Keratinocyte (primary cell): ENCODE results near the gene CREB1. TPM values are rescaled to one million over a fixed set of nuclear protein-coding genes. Genes with fewer than 3 reads are reported as not detected.
A peak's percentile ranks its signal among the peaks of the same experiment; 100 is the strongest.

Source experiments
- DNase-seq: peaks from one replicate; pipeline ENCODE4 v3.0.0-alpha.2; 2011; ENCODE audit warnings: low read depth, missing footprints, low spot score
- FAIRE-seq: peaks from 2 replicates; lab custom pipeline; 2011; peaks lifted over from hg19 to GRCh38; lab: Jason Lieb, UNC
- H2AFZ ChIP-seq: 2 replicates; pipeline ENCODE4 v1.6.0; 2012; ENCODE audit warnings: low read length, control low read depth, inconsistent platforms; ENCODE audit not compliant: control insufficient read depth
- H3K27ac ChIP-seq: 2 replicates; pipeline ENCODE4 v1.5.1; 2011; ENCODE audit warnings: low read length; ENCODE audit not compliant: control insufficient read depth, insufficient read depth
- H3K27me3 ChIP-seq: 3 replicates; pipeline ENCODE4 v1.6.0; 2011; ENCODE audit warnings: low read length; ENCODE audit not compliant: control insufficient read depth, insufficient read depth; ENCODE audit errors: extremely low read depth
- H3K36me3 ChIP-seq, 2 experiments: 2 replicates in 1 of 2; 3 replicates in 1 of 2; pipeline ENCODE4 v1.5.1; 2011; ENCODE audit warnings: low read length in 2 of 2, mild to moderate bottlenecking in 1 of 2; ENCODE audit not compliant: control insufficient read depth in 2 of 2, insufficient read depth in 2 of 2; ENCODE audit errors: extremely low read depth in 1 of 2
- H3K4me1 ChIP-seq: 3 replicates; pipeline ENCODE4 v1.5.1; 2011; ENCODE audit warnings: low read length; ENCODE audit not compliant: control insufficient read depth, insufficient read depth; ENCODE audit errors: extremely low read depth
- H3K4me2 ChIP-seq: 3 replicates; pipeline ENCODE4 v1.6.0; 2011; ENCODE audit warnings: low read depth, low read length; ENCODE audit not compliant: control insufficient read depth, insufficient read depth; ENCODE audit errors: extremely low read depth
- H3K4me3 ChIP-seq, 3 experiments: fragments of 200-600 bp in 1 of 3; sonication (generic) in 1 of 3; 2 replicates in 2 of 3; 3 replicates in 1 of 3; pipeline ENCODE4 v1.5.1; 2011 to 2016; ENCODE audit warnings: low read length in 3 of 3, mild to moderate bottlenecking in 3 of 3, control low read depth in 2 of 3, inconsistent platforms in 1 of 3, low read depth in 1 of 3, mixed read lengths in 1 of 3, mixed run types in 1 of 3, moderate library complexity in 1 of 3; ENCODE audit not compliant: control insufficient read depth in 2 of 3, insufficient read depth in 2 of 3; ENCODE audit errors: extremely low read depth in 1 of 3
- H3K79me2 ChIP-seq: 2 replicates; pipeline ENCODE4 v1.6.0; 2012; ENCODE audit warnings: low read length; ENCODE audit not compliant: control insufficient read depth, insufficient read depth
- H3K9ac ChIP-seq: 3 replicates; pipeline ENCODE4 v1.6.0; 2011; ENCODE audit warnings: low read length; ENCODE audit not compliant: control insufficient read depth, insufficient read depth; ENCODE audit errors: extremely low read depth
- H3K9me1 ChIP-seq: 3 replicates; pipeline ENCODE4 v1.6.0; 2011; ENCODE audit warnings: low read length; ENCODE audit not compliant: control insufficient read depth, insufficient read depth; ENCODE audit errors: extremely low read depth
- H3K9me3 ChIP-seq: 2 replicates; pipeline ENCODE4 v1.5.1; 2012; ENCODE audit warnings: low read depth, low read length; ENCODE audit not compliant: control insufficient read depth
- H4K20me1 ChIP-seq: 3 replicates; pipeline ENCODE4 v1.6.0; 2011; ENCODE audit warnings: low read length; ENCODE audit not compliant: control insufficient read depth, insufficient read depth; ENCODE audit errors: extremely low read depth
- EZH2 ChIP-seq: IDR thresholded peaks from one replicate; pipeline ENCODE4 v1.6.1; 2012; ENCODE audit warnings: inconsistent platforms, mild to moderate bottlenecking, low read length, moderate library complexity
- dilution Hi-C: fragments of 300-500 bp; cut with MboI; formaldehyde crosslinking; loops from one replicate; pipeline ENCODE4 v1.7.0; 2020; ENCODE audit warnings: low sequenced_read_pairs; ENCODE audit not compliant: extremely low pct_ligation_motif_present
- polyA plus RNA-seq, 5 experiments: library from polyadenylated mRNA; depleted of rRNA in 3 of 5; stranded (reverse) in 3 of 5; stranded (forward) in 1 of 5; unstranded in 1 of 5; fragments of >200 nt; gene quantifications; 1 replicate in 1 of 5; 2 replicates in 3 of 5; 3 replicates in 1 of 5; pipeline versions ENCODE4 v1.2.1 to v1.2.3, GENCODE V29; 2011 to 2012; ENCODE audit warnings: missing spikeins in 2 of 5, low read depth in 1 of 5, low replicate concordance in 1 of 5
- TF ChIP-seq, protein P1 (sequence below), 3 experiments: IDR thresholded peaks in 1 of 3; conservative IDR thresholded peaks in 1 of 3; optimal IDR thresholded peaks in 1 of 3; 2 replicates in 2 of 3; 3 replicates in 1 of 3; pipeline versions ENCODE3 to v1.5.1; 2011; ENCODE audit warnings: low read length in 3 of 3, mild to moderate bottlenecking in 3 of 3, moderate library complexity in 2 of 3, control low read depth in 1 of 3, inconsistent platforms in 1 of 3; ENCODE audit not compliant: insufficient read depth in 2 of 3; ENCODE audit errors: extremely low read depth in 1 of 3

The CREB1 gene
- polyA plus RNA-seq, 1 donor (not counting 4 experiments of a cell fraction or from before 2014, with no cell fraction given), result 38.9 TPM

DNA sequence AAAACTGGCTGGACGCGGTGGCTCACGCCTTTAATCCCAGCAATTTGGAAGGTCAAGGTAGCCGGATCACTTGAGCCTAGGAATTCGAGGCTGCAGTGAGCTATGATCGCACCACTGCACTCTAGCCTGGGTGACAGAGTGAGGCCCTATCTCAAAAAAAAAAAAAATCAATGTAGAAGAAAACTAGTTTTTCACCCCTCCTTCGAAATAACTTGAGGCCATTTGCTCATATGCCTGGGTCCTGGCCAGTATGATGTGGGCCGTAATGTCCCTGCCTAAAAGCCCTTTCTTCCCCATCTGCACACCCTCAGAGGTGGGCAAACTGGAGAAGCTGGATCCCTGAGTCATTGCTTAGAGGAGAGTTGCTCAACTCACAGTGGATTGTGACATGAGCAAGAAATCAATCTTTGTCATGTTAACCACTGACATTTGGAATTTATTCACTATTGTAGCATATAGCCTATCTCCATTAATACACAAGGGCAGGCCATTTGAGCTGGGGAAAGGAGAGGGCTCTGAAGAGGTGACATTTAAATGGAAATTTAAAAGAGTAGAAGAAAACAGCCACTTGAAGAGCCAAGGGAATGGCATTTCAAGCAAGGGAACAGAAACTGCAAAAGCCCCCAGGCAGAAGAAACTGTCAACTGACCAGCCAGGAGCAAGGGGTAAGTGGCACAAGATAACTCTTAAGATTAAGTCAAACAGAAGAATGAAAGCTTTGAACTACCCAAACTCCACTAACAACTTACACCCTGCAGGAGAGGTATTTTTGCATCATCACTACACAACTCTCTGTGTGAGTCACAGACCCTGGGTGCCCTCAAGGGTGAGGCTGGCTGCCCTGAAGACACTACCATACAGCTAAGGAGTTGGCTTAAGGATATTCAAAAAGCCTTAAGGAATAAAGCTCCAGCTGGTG lies 103.1 kb downstream of the CREB1 start:
- Histone ChIP-seq H3K4me1 (peaks cover 27% of the 10 kb centered on the region), H3K9me3 (no peaks in the 10 kb centered on the region), H3K27ac (peak overlapping the region; percentile 59), H2AFZ (no peak overlapping the region), H3K9me1 (no peaks in the 10 kb centered on the region), H3K4me3 (no peak overlapping the region), H3K36me3 (no peaks in the 10 kb centered on the region), H3K27me3 (no peaks in the 10 kb centered on the region), H3K9ac (no peak overlapping the region), H3K4me2 (peak overlapping the region; percentile 62), H3K79me2 (no peaks in the 10 kb centered on the region), H4K20me1 (no peaks in the 10 kb centered on the region)
- TF ChIP-seq, protein P1, sequence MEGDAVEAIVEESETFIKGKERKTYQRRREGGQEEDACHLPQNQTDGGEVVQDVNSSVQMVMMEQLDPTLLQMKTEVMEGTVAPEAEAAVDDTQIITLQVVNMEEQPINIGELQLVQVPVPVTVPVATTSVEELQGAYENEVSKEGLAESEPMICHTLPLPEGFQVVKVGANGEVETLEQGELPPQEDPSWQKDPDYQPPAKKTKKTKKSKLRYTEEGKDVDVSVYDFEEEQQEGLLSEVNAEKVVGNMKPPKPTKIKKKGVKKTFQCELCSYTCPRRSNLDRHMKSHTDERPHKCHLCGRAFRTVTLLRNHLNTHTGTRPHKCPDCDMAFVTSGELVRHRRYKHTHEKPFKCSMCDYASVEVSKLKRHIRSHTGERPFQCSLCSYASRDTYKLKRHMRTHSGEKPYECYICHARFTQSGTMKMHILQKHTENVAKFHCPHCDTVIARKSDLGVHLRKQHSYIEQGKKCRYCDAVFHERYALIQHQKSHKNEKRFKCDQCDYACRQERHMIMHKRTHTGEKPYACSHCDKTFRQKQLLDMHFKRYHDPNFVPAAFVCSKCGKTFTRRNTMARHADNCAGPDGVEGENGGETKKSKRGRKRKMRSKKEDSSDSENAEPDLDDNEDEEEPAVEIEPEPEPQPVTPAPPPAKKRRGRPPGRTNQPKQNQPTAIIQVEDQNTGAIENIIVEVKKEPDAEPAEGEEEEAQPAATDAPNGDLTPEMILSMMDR (optimal IDR thresholded peaks at IDR 0.05 in 1 of 3, IDR thresholded peaks at IDR 0.05 in 1 of 3, conservative IDR thresholded peaks at IDR 0.05 in 1 of 3; ENCODE audit: extremely low read depth in 1 of 3, insufficient read depth in 2 of 3, low read length in 3 of 3), result no peak
- TF ChIP-seq EZH2, result no peak
- no peak for DNase-seq
- FAIRE-seq, result peak; percentile 83
- dilution Hi-C loops, result no loop called here

- TF ChIP-seq, protein P1 (optimal IDR thresholded peaks at IDR 0.05 in 1 of 3, IDR thresholded peaks at IDR 0.05 in 1 of 3, conservative IDR thresholded peaks at IDR 0.05 in 1 of 3; ENCODE audit: extremely low read depth in 1 of 3, insufficient read depth in 2 of 3, low read length in 3 of 3), result no peak
- TF ChIP-seq EZH2, result no peak
These were observed 103.9 kb downstream of the CREB1 start for GRCh38 chr2:207633686-207634085.

More at GRCh38 chr2:207633686-207634085, 103.9 kb downstream of the CREB1 start:
- H3K27ac ChIP-seq, result no peak overlapping the region
- no peaks in the 10 kb centered on the region for H3K79me2 ChIP-seq
- dilution Hi-C loops, result no loop called here
- peaks cover 27% of the 10 kb centered on the region for H3K4me1 ChIP-seq
- no peak for FAIRE-seq
- H3K27me3 ChIP-seq, result no peaks in the 10 kb centered on the region
- no peaks in the 10 kb centered on the region for H3K9me3 ChIP-seq
- H2AFZ ChIP-seq, result no peak overlapping the region
- H3K9ac ChIP-seq, result no peak overlapping the region
- H3K36me3 ChIP-seq, result no peaks in the 10 kb centered on the region
- DNase-seq, result no peak
- H3K4me2 ChIP-seq, result peak overlapping the region; percentile 62
- H4K20me1 ChIP-seq, result no peaks in the 10 kb centered on the region
- H3K4me3 ChIP-seq, result no peak overlapping the region
- H3K9me1 ChIP-seq, result no peaks in the 10 kb centered on the region
